Activated gamma-delta T cell treated with anti-CD3 and anti-CD28 coated beads, Interleukin-2, amount 50 U/mL, for 16 hours (primary cell): Measurements from ENCODE around the gene CDIPT.

Experiments used
- DNase-seq: peaks from one replicate; pipeline ENCODE4 v3.0.0-alpha.2; 2020; ENCODE audit warnings: low read depth

Gene CDIPT

GRCh38 chr16:29809850-29810698 is 53.0 kb downstream of the CDIPT start:
- DNase-seq: no peak

GRCh38 chr16:29809031-29809747 is 53.8 kb downstream of the CDIPT start:
- DNase-seq: no peak
